ENCODE data around the gene IFI27.
A peak's percentile ranks its signal among the peaks of the same experiment; 100 is the strongest.
"Not testable (repeated sequence)": the region's sequence is repeated elsewhere in the genome, so short reads cannot be mapped to it uniquely, and the experiment has no call there.

IFI27 gene

GRCh38 chr14:94126800-94127199, 16.3 kb downstream of the IFI27 start:
- DNase-seq: no peak

DNA sequence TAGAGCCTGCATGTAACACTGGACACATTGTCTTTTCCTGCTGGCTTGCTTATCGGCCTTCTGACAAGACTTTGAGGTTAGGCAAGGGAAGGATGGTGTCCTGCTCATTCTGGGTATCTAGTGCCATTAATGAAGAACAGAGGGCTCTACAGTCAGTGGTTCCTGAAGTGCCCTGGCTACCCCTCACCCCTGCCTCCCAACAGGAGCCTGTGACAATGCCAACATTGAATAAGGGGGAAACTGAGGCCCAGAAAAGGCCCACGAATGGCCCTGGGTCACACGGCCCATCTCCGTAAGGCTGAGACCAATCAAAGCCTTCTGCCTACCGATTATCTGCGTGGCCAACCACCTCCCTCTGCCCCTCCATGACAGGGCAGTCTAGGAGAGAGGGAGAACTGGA, 16.8 kb downstream of the IFI27 start:
- DNase-seq: no peak

DNA sequence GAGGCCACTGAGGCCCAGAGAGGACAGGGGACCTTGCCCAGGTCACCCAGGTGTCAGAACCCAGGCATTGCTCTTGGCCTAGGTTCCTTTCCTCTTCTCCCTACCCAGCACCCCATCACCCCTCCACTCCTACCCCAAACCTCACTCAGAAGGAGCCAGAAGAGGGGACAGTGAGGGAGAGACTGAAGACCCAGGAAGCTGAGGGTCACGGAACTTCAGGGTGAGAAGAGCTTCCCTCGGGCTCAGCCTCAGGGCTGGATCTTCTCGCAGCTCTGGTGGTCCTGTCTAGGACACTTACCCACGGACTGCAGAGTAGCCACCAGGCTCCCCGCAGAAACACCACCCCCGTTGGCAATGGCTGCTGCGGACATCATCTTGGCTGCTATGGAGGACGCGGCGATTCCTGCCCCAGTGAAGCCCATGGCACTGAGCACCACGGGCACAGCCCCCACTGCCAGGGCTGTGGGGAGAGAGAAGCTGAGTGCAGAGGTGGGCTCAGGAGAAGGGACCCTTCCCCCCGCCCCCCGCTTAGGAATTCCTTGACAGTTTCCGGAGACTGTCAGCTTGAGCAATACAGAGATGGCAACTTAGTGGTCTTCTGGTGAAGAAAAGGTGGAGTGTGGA, 17.8 kb downstream of the IFI27 start:
- no peak for DNase-seq

GRCh38 chr14:94129111-94129757, 18.7 kb downstream of the IFI27 start, which contains the start of gene IFI27L2:
Gene IFI27L2, minus strand, starts transcription at chr14:94129604. Its CDS starts 40 bp downstream, at chr14:94129564.
- peak; percentile 64 to 77 for DNase-seq

DNA sequence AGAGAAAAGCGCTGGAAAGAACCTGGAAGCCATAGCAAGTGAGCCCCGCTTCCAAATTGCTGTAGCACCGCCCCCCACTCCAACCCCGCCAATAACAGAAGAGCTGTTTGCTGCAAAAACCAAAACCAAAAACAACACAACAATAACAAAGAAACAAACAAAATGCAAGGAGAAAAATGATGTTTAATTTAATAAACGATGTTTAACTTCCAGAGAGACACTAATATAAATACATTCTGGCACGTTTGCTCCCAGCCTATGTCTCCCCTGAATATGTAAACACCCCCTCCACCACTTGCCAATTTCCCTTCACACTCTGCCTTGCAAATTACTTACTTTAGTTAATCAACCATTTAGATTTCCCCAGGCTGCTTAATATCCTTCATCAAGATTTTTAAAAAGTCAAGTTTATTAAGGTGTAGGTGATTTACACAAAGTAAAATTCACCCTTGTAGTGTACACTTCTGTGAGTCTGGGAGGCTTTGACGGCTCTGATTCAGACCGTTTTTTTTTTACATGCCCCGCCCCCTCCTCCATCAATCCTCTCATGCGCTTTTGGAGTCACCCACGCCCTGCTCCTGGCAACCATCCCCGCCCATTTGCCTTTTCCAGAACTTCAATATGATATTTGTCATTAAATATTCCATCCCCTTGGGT, 19.4 kb downstream of the IFI27 start:
- DNase-seq: peak in 1 of 2 donors; percentile 34

DNA sequence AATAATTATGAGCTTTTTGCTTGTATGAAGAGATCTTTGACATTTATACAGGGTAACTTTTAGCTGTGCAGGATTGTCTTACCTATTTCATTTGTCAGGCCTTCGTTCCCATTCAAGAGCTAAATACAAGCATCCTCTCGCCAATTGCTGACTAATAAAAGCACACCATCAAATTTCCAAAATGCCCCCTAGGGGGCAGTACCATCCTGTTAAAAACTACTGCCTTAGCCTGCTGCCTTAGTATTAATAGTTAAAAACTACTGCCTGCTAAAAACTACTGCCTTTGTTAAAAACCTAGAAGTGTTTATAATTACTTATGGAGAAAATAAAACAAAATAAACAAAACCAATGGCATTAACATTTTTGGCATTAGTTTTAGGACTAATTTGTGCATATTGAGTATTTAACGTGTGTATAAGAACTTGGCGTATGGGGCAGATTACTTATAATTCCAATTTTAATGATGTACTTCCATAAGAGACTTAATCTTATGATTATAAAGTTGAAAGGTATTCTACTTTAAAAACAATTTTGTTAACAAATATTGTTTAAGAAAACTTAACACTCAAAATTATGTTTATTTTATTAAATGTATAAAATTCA, 21.9 kb downstream of the IFI27 start:
- peak; percentile 69 to 84 for DNase-seq

DNA sequence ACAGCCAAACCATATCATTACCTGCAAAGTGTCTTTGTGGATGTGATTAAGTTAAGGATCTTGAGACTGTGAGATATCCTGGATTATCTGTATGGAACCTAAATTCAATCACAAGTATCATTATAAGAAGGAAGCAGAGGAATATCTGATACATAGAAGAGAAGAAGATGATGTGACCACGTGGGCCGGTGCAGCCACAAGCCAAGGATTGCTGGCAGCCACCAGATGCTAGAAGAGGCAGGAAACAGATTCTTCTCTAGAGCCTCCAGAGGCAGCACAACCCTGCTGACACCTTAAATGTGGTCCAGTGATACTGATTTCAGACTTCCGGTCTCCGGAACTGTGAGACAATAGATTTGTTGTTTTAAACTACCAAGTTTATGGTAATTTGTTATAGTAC, 24.9 kb downstream of the IFI27 start:
- DNase-seq: no peak

DNA sequence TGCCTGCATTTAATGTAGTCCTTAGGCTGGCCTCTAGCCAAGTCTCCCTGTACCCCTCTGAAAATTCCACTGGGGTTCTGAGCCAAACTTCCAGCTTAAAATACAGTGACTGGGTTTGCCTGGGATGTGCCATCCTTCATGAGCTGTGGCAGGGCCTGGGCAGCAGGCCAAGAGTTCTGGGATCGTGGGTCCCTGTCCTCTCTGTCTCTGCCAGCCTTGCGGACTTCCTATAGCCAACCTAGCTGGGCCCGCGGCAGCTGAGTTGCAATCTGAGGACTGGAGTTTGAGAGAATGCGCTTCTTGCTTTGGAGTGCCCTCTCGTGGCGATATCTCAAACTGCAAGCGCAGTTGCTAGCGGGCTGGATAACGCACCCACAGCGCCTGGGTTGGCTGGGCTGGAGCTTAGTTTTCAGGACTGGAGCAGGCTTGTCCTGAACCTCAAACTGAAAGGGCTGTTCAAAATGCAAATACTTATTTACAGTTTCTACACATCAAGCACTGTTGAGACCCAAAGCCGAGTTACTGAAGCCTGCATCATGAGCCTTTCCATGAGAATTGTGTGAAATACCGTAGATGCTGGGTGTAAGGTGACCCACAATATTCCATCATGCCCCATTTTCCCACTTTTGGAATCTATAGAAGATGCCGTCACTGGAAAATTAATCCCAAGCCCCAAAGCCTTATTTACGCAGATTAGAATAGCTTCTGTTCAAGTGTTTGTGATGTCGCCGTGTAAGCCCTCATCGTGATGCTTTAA, 26.2 kb downstream of the IFI27 start:
- DNase-seq: peak; percentile 83 to 86

DNA sequence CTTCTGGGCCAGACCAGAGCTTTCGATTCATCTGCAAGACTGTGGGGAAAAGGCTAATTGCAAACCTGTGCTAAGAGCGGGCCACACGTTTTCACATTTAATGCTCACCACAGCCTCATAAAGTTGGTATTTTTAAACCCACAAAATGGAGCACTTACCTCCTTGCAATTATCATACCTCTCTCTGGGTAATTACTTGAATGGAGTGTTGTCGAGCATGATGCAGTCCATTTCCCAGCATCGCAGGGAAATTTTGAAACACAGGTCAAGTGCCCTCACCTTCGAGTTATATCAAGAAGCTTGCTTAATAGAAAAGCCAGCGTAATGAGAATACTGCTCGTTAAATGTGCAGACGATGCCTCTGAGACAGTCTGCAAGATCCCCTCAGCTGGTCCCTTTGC, 27.7 kb downstream of the IFI27 start:
- DNase-seq: no peak

GRCh38 chr14:94139006-94139405, 28.5 kb downstream of the IFI27 start:
- no peak for DNase-seq

DNA sequence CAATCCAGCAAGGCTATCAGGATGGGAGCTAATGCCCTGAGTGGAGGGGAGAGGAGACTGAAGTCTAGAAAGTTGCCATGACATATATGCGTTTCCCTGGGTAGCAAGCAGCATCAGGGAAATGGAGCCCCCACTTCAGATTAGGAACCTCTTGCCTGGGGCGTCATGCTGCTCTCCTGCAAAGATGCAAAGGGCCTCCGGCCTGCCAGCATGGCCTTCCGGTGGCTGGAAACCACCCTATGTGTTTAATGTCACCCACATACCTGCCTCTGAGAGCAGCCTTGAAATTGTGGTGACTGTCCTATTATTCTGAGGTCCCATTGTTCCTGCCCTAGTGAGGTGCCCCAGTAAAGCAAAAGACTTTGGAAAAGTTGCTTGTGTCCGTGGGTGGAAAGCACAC, 28.9 kb downstream of the IFI27 start:
- no peak for DNase-seq

- no peak for DNase-seq
Observed at GRCh38 chr14:94142247-94142646, 31.7 kb downstream of the IFI27 start.

DNA sequence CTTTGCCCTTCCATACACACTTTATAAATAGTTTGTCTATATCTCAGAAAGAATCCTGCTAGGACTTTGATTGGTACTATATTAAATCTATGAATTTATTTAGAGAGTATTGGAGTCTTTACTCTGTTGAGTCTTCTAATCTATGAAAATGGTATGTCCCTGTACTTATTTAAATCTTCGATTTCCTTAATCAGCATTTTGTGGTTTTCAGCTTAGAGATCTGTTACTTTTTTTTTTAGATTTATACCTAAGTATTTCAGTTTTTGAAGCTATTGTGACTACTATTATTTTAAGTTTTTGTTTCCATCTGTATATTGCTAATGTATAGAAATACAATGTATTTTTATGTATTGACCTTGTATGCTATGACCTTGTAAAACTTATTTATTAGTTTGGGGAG, 32.3 kb downstream of the IFI27 start:
- DNase-seq: no peak

DNA sequence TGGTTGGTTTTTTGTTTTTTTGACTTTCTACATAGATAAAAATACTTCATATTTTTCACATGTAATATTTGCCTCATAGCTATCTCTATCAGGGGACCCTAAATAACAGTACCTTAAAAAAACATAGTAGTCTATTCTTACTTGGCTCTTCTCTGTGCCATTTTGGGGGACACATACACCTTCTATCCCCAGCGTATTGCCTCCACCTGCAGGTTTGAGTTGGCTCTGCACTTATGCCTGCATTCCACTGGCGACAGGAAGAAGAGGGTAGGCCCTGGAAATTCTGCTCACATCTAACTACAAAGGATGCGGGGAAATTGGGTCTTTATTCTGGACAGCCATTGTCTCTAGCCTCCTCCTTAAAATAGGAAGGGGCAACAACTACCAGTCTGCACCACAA, 32.7 kb downstream of the IFI27 start:
- DNase-seq: no peak

DNA sequence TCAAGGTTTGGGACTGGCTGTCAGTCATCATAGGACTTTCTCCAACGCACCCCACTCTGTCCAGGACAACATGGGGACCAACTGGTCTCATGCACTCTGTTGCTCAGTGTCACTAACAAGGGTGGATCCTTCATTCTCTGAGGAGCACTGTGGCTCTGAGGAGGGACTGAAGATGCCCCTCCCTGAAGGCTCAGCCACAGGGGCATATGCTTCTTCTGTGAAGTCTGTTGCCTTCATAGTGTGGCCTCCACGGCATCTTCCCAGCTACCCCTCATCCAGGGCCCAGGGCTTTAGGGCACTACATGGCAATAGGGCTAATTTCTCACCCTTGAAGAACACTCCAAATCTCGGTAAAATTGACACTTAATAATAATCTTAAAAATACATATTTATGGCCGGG, 33.2 kb downstream of the IFI27 start:
- DNase-seq: no peak

GRCh38 chr14:94144765-94145164, 34.2 kb downstream of the IFI27 start:
- DNase-seq: no peak

GRCh38 chr14:94145902-94146527, 35.5 kb downstream of the IFI27 start:
- no peak for DNase-seq

DNA sequence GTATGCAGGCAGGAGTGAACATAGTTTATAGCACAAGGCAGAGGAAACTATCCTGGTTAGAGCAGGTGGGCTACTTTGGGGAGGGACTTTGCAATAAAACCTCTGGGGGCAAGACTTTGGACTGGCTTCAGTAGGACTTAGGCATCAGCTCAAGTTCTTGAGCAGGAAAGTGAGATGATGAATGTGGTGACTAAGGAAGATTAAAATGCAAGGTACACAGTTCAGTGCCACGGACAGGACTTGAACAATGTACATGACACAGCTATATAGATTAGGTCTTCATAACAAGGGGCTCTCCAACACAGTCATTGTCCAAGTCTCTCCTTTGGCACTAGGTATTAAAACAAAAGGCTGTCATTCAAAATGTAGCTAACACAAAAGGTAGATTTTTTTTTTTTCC, 42.1 kb downstream of the IFI27 start:
- no peak for DNase-seq

GRCh38 chr14:94153750-94154342, 43.3 kb downstream of the IFI27 start:
- no peak for DNase-seq

- not testable (repeated sequence) for DNase-seq
Observed at GRCh38 chr14:94156143-94156542, 45.6 kb downstream of the IFI27 start.

GRCh38 chr14:94157197-94157596, 46.7 kb downstream of the IFI27 start:
- DNase-seq: no peak

DNA sequence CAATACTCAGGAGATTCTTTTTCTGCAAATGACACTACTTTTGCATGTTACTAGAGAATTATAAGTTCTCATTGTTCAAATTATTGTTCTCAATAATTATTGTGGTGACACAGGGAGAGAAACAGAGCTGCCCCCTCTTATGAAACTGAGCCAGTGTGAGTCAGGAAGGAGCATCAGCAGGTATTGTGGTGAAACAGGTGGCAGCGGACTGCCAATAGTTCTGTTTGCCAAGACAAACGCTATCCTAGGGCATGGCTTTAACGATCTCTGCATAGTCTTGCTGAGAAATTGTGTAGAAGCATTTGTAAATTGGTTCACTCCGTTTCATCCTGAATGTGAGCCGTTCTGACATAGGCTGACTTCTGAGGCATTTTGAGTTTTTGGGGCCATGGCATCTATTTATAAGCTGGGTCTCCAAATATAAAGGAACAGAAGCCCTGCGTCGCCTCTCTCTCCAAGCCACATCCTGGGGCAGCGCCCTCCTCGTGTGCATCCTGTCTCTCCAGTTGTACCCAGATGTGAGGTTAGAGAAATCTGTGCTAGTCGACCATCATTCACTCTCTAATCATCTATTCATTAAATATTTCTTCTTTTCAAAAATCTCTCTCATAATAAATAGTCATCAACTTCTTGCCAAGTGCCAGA, 47.8 kb downstream of the IFI27 start:
- peak; percentile 44 to 45 for DNase-seq
